HepG2 (cell line): ENCODE results near the gene MYLK. TPM values are rescaled to one million over a fixed set of nuclear protein-coding genes. Genes with fewer than 3 reads are reported as not detected.
A peak's percentile ranks its signal among the peaks of the same experiment; 100 is the strongest.

ENCODE experiments used
- DNMT3B ChIP-seq: conservative IDR thresholded peaks from 2 replicates; pipeline ENCODE4 v1.6.1; 2016; ENCODE audit warnings: missing biosample characterization, control low read depth
- DZIP1 ChIP-seq: sonication (generic); formaldehyde crosslinking; IDR thresholded peaks from 2 replicates; pipeline ENCODE4 v1.5.0; 2020; ENCODE audit warnings: mild to moderate bottlenecking, missing genetic modification reagents
- ERF ChIP-seq: IDR thresholded peaks from 2 replicates; pipeline ENCODE4 v1.6.1; 2018; ENCODE audit warnings: missing biosample characterization, missing genetic modification reagents
- JARID2 ChIP-seq: sonication (generic); formaldehyde crosslinking; IDR thresholded peaks from 2 replicates; pipeline ENCODE4 v1.8.1; 2023; ENCODE audit warnings: missing genetic modification reagents, inconsistent platforms; ENCODE audit not compliant: insufficient replicate concordance
- PCBP2 ChIP-seq: fragments of 200-400 bp; formaldehyde crosslinking; optimal IDR thresholded peaks from 2 replicates; pipeline ENCODE3; 2018; ENCODE audit warnings: low read length, low read depth; ENCODE audit not compliant: poor library complexity, severe bottlenecking
- RERE ChIP-seq: IDR thresholded peaks from 2 replicates; pipeline ENCODE4 v1.6.1; 2016; ENCODE audit warnings: low read depth, missing genetic modification reagents, missing compliant biosample characterization
- SIN3A ChIP-seq: IDR thresholded peaks from 2 replicates; pipeline ENCODE4 v1.6.1; 2011; ENCODE audit warnings: low read depth, mild to moderate bottlenecking, control low read depth, low read length, borderline replicate concordance
- SMARCE1 ChIP-seq: fragments of 450-650 bp; IDR thresholded peaks from 2 replicates; pipeline ENCODE4 v1.6.1; 2017; ENCODE audit warnings: borderline replicate concordance
- ZNF615 ChIP-seq: sonication (generic); formaldehyde crosslinking; IDR thresholded peaks from 2 replicates; pipeline ENCODE4 v1.5.0; 2020; ENCODE audit warnings: mild to moderate bottlenecking, missing genetic modification reagents, borderline replicate concordance
- ZNF724P ChIP-seq: sonication (generic); formaldehyde crosslinking; IDR thresholded peaks from 2 replicates; pipeline ENCODE4 v1.8.0; 2022; ENCODE audit warnings: missing genetic modification reagents, borderline replicate concordance
- polyA plus RNA-seq, 8 experiments: library from polyadenylated mRNA; depleted of rRNA in 3 of 8; stranded (reverse) in 7 of 8; unstranded in 1 of 8; fragments of >200 nt; fragmentation: Illumina TruSeq in 4 of 8; extraction: Trizol in 4 of 8; gene quantifications; 2 replicates each; pipeline versions ENCODE4 v1.2.1 to v1.2.3, GENCODE V29; 2011 to 2016; ENCODE audit warnings: low read depth in 4 of 8, missing spikeins in 1 of 8, mixed read lengths in 1 of 8; ENCODE audit not compliant: insufficient read depth in 1 of 8
- total RNA-seq, 5 experiments: library from RNA; depleted of rRNA; stranded (reverse); fragments of >200 nt; fragmentation: Illumina TruSeq; extraction: Trizol; gene quantifications; 2 replicates each; pipeline ENCODE4 v1.2.3, GENCODE V29; 2016; ENCODE audit warnings: low read depth in 1 of 5
- TF ChIP-seq, protein P1 (sequence below): sonication (generic); formaldehyde crosslinking; IDR thresholded peaks from 2 replicates; pipeline ENCODE4 v1.9.0; 2022; ENCODE audit warnings: missing genetic modification reagents, mild to moderate bottlenecking, borderline replicate concordance
- TF ChIP-seq, protein P2 (sequence below): sonication (generic); formaldehyde crosslinking; IDR thresholded peaks from 2 replicates; pipeline ENCODE4 v1.5.1; 2020; ENCODE audit warnings: mild to moderate bottlenecking, missing genetic modification reagents, moderate library complexity
- TF ChIP-seq, protein P3 (sequence below): sonication (generic); formaldehyde crosslinking; conservative IDR thresholded peaks from 2 replicates; pipeline ENCODE4 v1.8.0; 2022; ENCODE audit warnings: mild to moderate bottlenecking, moderate library complexity, missing genetic modification reagents

MYLK gene
- total and polyA plus RNA-seq, 2 of the 13 experiments (the other 11 are each of a cell fraction or from before 2014, with no cell fraction given), result 10.6 to 34.9 TPM

GRCh38 chr3:123584988-123585937, 298.9 kb downstream of the MYLK start, which contains the start of gene HACD2 (continued):
- TF ChIP-seq SIN3A (peak; percentile 81; the same call in 1 of the 2 replicates), JARID2 (CRISPR knock-in tag) (peak; percentile 26), ZNF724P (CRISPR knock-in tag) (no peak; the same call in 1 of the 2 replicates), PCBP2 (no peak), ZNF615 (CRISPR knock-in tag) (no peak), DZIP1 (no peak), ERF (CRISPR knock-in tag) (no peak; the same call in 1 of the 2 replicates), RERE (CRISPR knock-in tag) (0 out of 2 replicates have a peak, but pooled peaks have one; percentile 13), DNMT3B (no peak), SMARCE1 (no peak)
- TF ChIP-seq, protein P1, sequence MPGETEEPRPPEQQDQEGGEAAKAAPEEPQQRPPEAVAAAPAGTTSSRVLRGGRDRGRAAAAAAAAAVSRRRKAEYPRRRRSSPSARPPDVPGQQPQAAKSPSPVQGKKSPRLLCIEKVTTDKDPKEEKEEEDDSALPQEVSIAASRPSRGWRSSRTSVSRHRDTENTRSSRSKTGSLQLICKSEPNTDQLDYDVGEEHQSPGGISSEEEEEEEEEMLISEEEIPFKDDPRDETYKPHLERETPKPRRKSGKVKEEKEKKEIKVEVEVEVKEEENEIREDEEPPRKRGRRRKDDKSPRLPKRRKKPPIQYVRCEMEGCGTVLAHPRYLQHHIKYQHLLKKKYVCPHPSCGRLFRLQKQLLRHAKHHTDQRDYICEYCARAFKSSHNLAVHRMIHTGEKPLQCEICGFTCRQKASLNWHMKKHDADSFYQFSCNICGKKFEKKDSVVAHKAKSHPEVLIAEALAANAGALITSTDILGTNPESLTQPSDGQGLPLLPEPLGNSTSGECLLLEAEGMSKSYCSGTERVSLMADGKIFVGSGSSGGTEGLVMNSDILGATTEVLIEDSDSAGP (CRISPR knock-in tag), result peak; percentile 94
- TF ChIP-seq, protein P2, sequence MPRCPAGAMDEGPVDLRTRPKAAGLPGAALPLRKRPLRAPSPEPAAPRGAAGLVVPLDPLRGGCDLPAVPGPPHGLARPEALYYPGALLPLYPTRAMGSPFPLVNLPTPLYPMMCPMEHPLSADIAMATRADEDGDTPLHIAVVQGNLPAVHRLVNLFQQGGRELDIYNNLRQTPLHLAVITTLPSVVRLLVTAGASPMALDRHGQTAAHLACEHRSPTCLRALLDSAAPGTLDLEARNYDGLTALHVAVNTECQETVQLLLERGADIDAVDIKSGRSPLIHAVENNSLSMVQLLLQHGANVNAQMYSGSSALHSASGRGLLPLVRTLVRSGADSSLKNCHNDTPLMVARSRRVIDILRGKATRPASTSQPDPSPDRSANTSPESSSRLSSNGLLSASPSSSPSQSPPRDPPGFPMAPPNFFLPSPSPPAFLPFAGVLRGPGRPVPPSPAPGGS (CRISPR knock-in tag), result peak; percentile 59; the same call in 1 of the 2 replicates
- TF ChIP-seq, protein P3, sequence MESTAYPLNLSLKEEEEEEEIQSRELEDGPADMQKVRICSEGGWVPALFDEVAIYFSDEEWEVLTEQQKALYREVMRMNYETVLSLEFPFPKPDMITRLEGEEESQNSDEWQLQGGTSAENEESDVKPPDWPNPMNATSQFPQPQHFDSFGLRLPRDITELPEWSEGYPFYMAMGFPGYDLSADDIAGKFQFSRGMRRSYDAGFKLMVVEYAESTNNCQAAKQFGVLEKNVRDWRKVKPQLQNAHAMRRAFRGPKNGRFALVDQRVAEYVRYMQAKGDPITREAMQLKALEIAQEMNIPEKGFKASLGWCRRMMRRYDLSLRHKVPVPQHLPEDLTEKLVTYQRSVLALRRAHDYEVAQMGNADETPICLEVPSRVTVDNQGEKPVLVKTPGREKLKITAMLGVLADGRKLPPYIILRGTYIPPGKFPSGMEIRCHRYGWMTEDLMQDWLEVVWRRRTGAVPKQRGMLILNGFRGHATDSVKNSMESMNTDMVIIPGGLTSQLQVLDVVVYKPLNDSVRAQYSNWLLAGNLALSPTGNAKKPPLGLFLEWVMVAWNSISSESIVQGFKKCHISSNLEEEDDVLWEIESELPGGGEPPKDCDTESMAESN, result peak; percentile 80
